A549 (cell line): ENCODE measurements around the gene PPHLN1. TPM values are rescaled to one million over a fixed set of nuclear protein-coding genes. Genes with fewer than 3 reads are reported as not detected.

ENCODE experiments used
- ATAC-seq, 2 experiments: fragments of 200-7000 bp in 1 of 2; fragments of >200 bp in 1 of 2; cut with Nextera tagmentation in 1 of 2; cut with Tn5 transposase in 1 of 2; 3 replicates each; pipeline versions ENCODE4 v1.8.0 to v1.9.1; 2018 to 2020; ENCODE audit warnings: mild to moderate bottlenecking in 1 of 2, moderate library complexity in 1 of 2
- CTCF ChIA-PET: fragments of 300-600 bp; sonication (Branson Sonifier 250); formaldehyde crosslinking; extraction: SDS; loops from one replicate; lab custom pipeline; 2021; ENCODE audit warnings: antibody characterized with exemption, inconsistent platforms; lab: Yijun Ruan, JAX
- POLR2A ChIA-PET: fragments of 350-600 bp; formaldehyde crosslinking; extraction: SDS; loops from one replicate; lab custom pipeline; 2021; ENCODE audit warnings: antibody characterized with exemption, inconsistent platforms; lab: Yijun Ruan, JAX
- DNase-seq, 2 experiments: peaks; one replicate each; pipeline versions ENCODE4 v3.0.0 to v3.0.0-alpha.2; 2011 to 2016; ENCODE audit warnings: low read depth in 1 of 2, low spot score in 1 of 2
- FAIRE-seq: peaks from 2 replicates; lab custom pipeline; 2011; peaks lifted over from hg19 to GRCh38; lab: Jason Lieb, UNC
- H3K27ac ChIP-seq, 2 experiments: fragments of >200 bp; sonication (Bioruptor Twin); formaldehyde crosslinking; 3 replicates each; pipeline ENCODE4 v1.5.1; 2016 to 2017
- H3K4me1 ChIP-seq: fragments of >200 bp; sonication (Bioruptor Twin); formaldehyde crosslinking; 3 replicates; pipeline ENCODE4 v1.6.1; 2016
- H3K4me2 ChIP-seq: fragments of >200 bp; sonication (Bioruptor Twin); formaldehyde crosslinking; 3 replicates; pipeline ENCODE4 v1.6.1; 2016
- H3K4me3 ChIP-seq: fragments of >200 bp; sonication (Bioruptor Twin); formaldehyde crosslinking; 3 replicates; pipeline ENCODE4 v1.5.1; 2016
- H3K9me3 ChIP-seq: fragments of >200 bp; sonication (Bioruptor Twin); formaldehyde crosslinking; 3 replicates; pipeline ENCODE4 v1.6.1; 2016
- BHLHE40 ChIP-seq: IDR thresholded peaks from 2 replicates; pipeline ENCODE4 v1.6.1; 2012; ENCODE audit warnings: low read depth, low read length, inconsistent platforms
- CBX2 ChIP-seq: fragments of 200-600 bp; sonication (generic); IDR thresholded peaks from 2 replicates; pipeline ENCODE4 v1.6.1; 2016; ENCODE audit warnings: low read depth, mild to moderate bottlenecking, borderline replicate concordance
- CBX8 ChIP-seq: fragments of 200-600 bp; sonication (generic); IDR thresholded peaks from 2 replicates; pipeline ENCODE4 v1.6.1; 2016
- CEBPB ChIP-seq, 2 experiments: fragments of >200 bp in 1 of 2; sonication (Bioruptor Twin) in 1 of 2; formaldehyde crosslinking in 1 of 2; IDR thresholded peaks; 2 replicates each; pipeline ENCODE4 v1.6.1; 2012 to 2016
- EHF ChIP-seq: fragments of 250-450 bp; sonication (Bioruptor Pico); IDR thresholded peaks from 2 replicates; pipeline ENCODE4 v1.5.0; 2020; ENCODE audit warnings: mild to moderate bottlenecking
- EHMT2 ChIP-seq: fragments of 200-600 bp; sonication (generic); IDR thresholded peaks from 2 replicates; pipeline ENCODE4 v1.6.1; 2016; ENCODE audit warnings: antibody characterized with exemption, low read depth, mild to moderate bottlenecking, moderate library complexity
- FOSL2 ChIP-seq, 2 experiments: fragments of 450-650 bp in 1 of 2; fragments of >200 bp in 1 of 2; sonication (Bioruptor Twin) in 1 of 2; formaldehyde crosslinking; IDR thresholded peaks; 2 replicates each; pipeline versions ENCODE4 v1.5.0 to v1.6.1; 2016 to 2020; ENCODE audit warnings: mild to moderate bottlenecking in 1 of 2, moderate library complexity in 1 of 2
- FOXS1 ChIP-seq: fragments of 250-450 bp; sonication (Bioruptor Pico); IDR thresholded peaks from 2 replicates; pipeline ENCODE4 v1.5.0; 2020; ENCODE audit warnings: mild to moderate bottlenecking, moderate library complexity
- GATA3 ChIP-seq: IDR thresholded peaks from 2 replicates; pipeline ENCODE4 v1.6.1; 2012; ENCODE audit warnings: borderline replicate concordance
- HDAC2 ChIP-seq: fragments of 200-600 bp; sonication (generic); IDR thresholded peaks from 2 replicates; pipeline ENCODE4 v1.6.1; 2016
- HEYL ChIP-seq: fragments of 250-450 bp; sonication (Bioruptor Pico); IDR thresholded peaks from 2 replicates; pipeline ENCODE4 v1.8.0; 2021; ENCODE audit warnings: mild to moderate bottlenecking, moderate library complexity
- HOXA7 ChIP-seq: fragments of 250-450 bp; sonication (Bioruptor Pico); IDR thresholded peaks from 2 replicates; pipeline ENCODE4 v1.5.0; 2020; ENCODE audit warnings: mild to moderate bottlenecking, moderate library complexity
- JUN ChIP-seq, 2 experiments: fragments of >200 bp; sonication (Bioruptor Twin); formaldehyde crosslinking; IDR thresholded peaks; 2 replicates in 1 of 2; 3 replicates in 1 of 2; pipeline ENCODE4 v1.6.1; 2016 to 2017
- MAZ ChIP-seq: fragments of 150-350 bp; IDR thresholded peaks from 2 replicates; pipeline ENCODE4 v1.6.1; 2014; ENCODE audit warnings: antibody characterized with exemption, low read depth, low read length, borderline replicate concordance
- NPAS2 ChIP-seq: fragments of 250-450 bp; sonication (Bioruptor Pico); IDR thresholded peaks from 2 replicates; pipeline ENCODE4 v1.8.0; 2022; ENCODE audit warnings: mild to moderate bottlenecking, moderate library complexity, borderline replicate concordance
- NR3C1 ChIP-seq: fragments of >200 bp; sonication (Bioruptor Twin); formaldehyde crosslinking; IDR thresholded peaks from 3 replicates; pipeline ENCODE4 v1.6.1; 2017
- RCOR1 ChIP-seq: fragments of 150-350 bp; IDR thresholded peaks from 2 replicates; pipeline ENCODE4 v1.6.1; 2014; ENCODE audit warnings: antibody characterized with exemption, low read length, low read depth
- RNF2 ChIP-seq: fragments of 200-600 bp; sonication (generic); IDR thresholded peaks from 2 replicates; pipeline ENCODE4 v1.6.1; 2016; ENCODE audit warnings: low read depth, mild to moderate bottlenecking, antibody characterized with exemption, moderate library complexity, borderline replicate concordance
- SMC3 ChIP-seq: fragments of >200 bp; sonication (Bioruptor Twin); formaldehyde crosslinking; IDR thresholded peaks from 3 replicates; pipeline ENCODE4 v1.6.1; 2018; ENCODE audit warnings: inconsistent platforms
- TP53 ChIP-seq: fragments of 250-450 bp; sonication (Bioruptor Pico); IDR thresholded peaks from 2 replicates; pipeline ENCODE4 v1.5.0; 2021; ENCODE audit warnings: mild to moderate bottlenecking, moderate library complexity
- ZFP36 ChIP-seq: fragments of 450-650 bp; IDR thresholded peaks from 2 replicates; pipeline ENCODE4 v1.6.1; 2014; ENCODE audit warnings: borderline replicate concordance; ENCODE audit not compliant: partially characterized antibody
- ZNF302 ChIP-seq: fragments of 250-450 bp; sonication (Bioruptor Pico); IDR thresholded peaks from 2 replicates; pipeline ENCODE4 v1.9.0; 2021; ENCODE audit warnings: inconsistent platforms, mild to moderate bottlenecking, moderate library complexity
- ZSCAN20 ChIP-seq: fragments of 250-450 bp; sonication (Bioruptor Pico); IDR thresholded peaks from 2 replicates; pipeline ENCODE4 v1.8.0; 2022; ENCODE audit warnings: mild to moderate bottlenecking, moderate library complexity
- WGBS: methylation state at CpG from one replicate; pipeline ENCODE4 v1.1.6; 2017; ENCODE audit errors: missing lambda C conversion rate; 5-methylcytosine and 5-hydroxymethylcytosine counted together
- polyA plus RNA-seq, 4 experiments: library from polyadenylated mRNA; depleted of rRNA in 3 of 4; stranded (reverse); fragments of >200 nt; fragmentation: RNase III in 1 of 4; extraction: RNeasy Plus Mini Kit Qiagen cat#74134 plus additional on column Dnase treatment in 1 of 4; gene quantifications; 2 replicates in 3 of 4; 3 replicates in 1 of 4; pipeline ENCODE4 v1.2.3, GENCODE V29; 2011 to 2017
- TF ChIP-seq, protein P1 (sequence below): fragments of 450-650 bp; IDR thresholded peaks from 2 replicates; pipeline ENCODE4 v1.6.1; 2014; ENCODE audit warnings: antibody characterized with exemption
- TF ChIP-seq, protein P2 (sequence below): IDR thresholded peaks from 2 replicates; pipeline ENCODE4 v1.6.1; 2012; ENCODE audit warnings: low read depth, borderline replicate concordance
- TF ChIP-seq, protein P3 (sequence below): IDR thresholded peaks from 2 replicates; pipeline ENCODE4 v1.6.1; 2012
- TF ChIP-seq, protein P4 (sequence below): fragments of >200 bp; sonication (Bioruptor Twin); formaldehyde crosslinking; IDR thresholded peaks from 2 replicates; pipeline ENCODE4 v1.6.1; 2016

Gene PPHLN1
- polyA plus RNA-seq, 2 of the 4 experiments (the other 2 are of a cell fraction): 55.5 to 135 TPM

DNA sequence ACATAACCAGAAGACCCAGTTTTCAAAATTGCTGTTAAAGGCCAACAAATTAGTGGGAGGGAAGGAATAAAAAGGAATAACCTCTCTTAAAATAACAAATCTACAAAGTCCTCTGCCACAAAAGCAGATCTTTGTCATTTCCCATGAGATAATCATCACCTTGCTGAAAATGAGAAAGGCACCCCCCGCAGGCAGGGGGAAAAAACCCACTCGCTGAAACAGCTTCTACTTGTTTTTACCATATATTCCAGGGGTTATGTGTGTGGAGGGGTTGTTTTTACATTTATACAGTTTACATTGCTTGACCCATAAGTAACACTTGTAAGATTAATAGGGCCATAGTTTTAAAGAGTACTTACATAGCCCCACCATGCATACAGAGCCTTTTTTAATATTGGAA lies 132.6 kb downstream of the PPHLN1 start:
- TF ChIP-seq ZNF302 (CRISPR knock-in tag) (no peak), MAZ (no peak), SMC3 (no peak), NPAS2 (no peak), CBX8 (no peak), RNF2 (no peak), NR3C1 (no peak), HOXA7 (CRISPR knock-in tag) (no peak)
- TF ChIP-seq, protein P1, sequence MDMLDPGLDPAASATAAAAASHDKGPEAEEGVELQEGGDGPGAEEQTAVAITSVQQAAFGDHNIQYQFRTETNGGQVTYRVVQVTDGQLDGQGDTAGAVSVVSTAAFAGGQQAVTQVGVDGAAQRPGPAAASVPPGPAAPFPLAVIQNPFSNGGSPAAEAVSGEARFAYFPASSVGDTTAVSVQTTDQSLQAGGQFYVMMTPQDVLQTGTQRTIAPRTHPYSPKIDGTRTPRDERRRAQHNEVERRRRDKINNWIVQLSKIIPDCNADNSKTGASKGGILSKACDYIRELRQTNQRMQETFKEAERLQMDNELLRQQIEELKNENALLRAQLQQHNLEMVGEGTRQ: no peak
- TF ChIP-seq, protein P2, sequence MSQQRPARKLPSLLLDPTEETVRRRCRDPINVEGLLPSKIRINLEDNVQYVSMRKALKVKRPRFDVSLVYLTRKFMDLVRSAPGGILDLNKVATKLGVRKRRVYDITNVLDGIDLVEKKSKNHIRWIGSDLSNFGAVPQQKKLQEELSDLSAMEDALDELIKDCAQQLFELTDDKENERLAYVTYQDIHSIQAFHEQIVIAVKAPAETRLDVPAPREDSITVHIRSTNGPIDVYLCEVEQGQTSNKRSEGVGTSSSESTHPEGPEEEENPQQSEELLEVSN: no peak
- TF ChIP-seq, protein P3, sequence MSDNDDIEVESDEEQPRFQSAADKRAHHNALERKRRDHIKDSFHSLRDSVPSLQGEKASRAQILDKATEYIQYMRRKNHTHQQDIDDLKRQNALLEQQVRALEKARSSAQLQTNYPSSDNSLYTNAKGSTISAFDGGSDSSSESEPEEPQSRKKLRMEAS: no peak
- TF ChIP-seq, protein P4, sequence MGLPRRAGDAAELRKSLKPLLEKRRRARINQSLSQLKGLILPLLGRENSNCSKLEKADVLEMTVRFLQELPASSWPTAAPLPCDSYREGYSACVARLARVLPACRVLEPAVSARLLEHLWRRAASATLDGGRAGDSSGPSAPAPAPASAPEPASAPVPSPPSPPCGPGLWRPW: no peak
- TF ChIP-seq, all 56 proteins: peak for 0
- H3K27ac ChIP-seq: no peak overlapping the region
- 91% methylated on average over 2 of the region's 2 CpGs for WGBS
- H3K9me3 ChIP-seq: no peaks in the 10 kb centered on the region
- no peak overlapping the region for H3K4me3 ChIP-seq
- POLR2A ChIA-PET: no interaction called here
- ATAC-seq (no peak), DNase-seq (no peak), FAIRE-seq (no peak)
- CTCF ChIA-PET: no interaction called here
- H3K4me1 ChIP-seq: no peaks in the 10 kb centered on the region
- no peak overlapping the region for H3K4me2 ChIP-seq

DNA sequence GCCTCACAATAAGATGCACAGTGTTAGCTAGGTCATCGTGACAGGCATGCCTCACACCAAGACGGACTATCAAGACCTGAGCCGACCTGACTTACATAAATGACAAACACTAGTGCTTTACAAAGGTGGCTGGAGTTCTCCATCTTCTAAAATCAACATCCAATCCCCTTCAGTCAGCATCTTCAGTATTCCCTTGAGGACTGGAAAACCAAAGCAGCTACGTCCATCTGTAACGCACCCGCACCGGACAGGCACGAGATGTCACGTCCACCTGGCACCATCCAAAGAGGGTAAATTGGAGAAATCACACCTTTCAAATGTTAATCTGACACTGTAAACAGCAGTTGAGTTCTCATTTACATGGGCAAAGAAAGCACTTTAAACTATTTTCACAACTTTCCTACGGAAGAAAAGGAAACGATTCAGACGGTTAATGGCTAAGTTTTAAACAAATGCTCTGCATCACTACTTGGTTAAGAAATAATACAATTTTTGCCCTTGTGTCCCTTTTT lies 133.4 kb downstream of the PPHLN1 start:
- ATAC-seq (no peak), FAIRE-seq (no peak), DNase-seq (no peak)
- WGBS: 82% methylated on average over 12 of the region's 12 CpGs
- CTCF ChIA-PET: interaction anchor here (1.0 kb wide), 1 partner anchor 24 kb away, joined by 4 read pairs; no protein-coding TSS in a partner anchor
- Histone ChIP-seq H3K4me1 (no peaks in the 10 kb centered on the region), H3K4me3 (no peak overlapping the region), H3K27ac (no peak overlapping the region), H3K4me2 (no peak overlapping the region), H3K9me3 (no peaks in the 10 kb centered on the region)
- no peak for TF ChIP-seq FOSL2 (IDR thresholded peaks at IDR 0.05)
- TF ChIP-seq FOSL2 (CRISPR knock-in tag; IDR thresholded peaks at IDR 0.05): no peak
- TF ChIP-seq HDAC2: no peak
- TF ChIP-seq JUN (IDR thresholded peaks at IDR 0.05): no peak
- no peak for TF ChIP-seq GATA3
- no peak for TF ChIP-seq ZFP36
- no peak for TF ChIP-seq ZSCAN20 (CRISPR knock-in tag)
- no peak for TF ChIP-seq EHMT2
- TF ChIP-seq HEYL (CRISPR knock-in tag): no peak
- TF ChIP-seq CBX2: no peak
- no peak for TF ChIP-seq TP53
- TF ChIP-seq, protein P2: no peak
- TF ChIP-seq CEBPB (IDR thresholded peaks at IDR 0.05): no peak
- TF ChIP-seq RCOR1: no peak
- TF ChIP-seq EHF: no peak
- TF ChIP-seq FOXS1 (CRISPR knock-in tag): no peak
- TF ChIP-seq BHLHE40: no peak
- POLR2A ChIA-PET: no interaction called here
